ENCODE results near the gene GSTP1.

DNA sequence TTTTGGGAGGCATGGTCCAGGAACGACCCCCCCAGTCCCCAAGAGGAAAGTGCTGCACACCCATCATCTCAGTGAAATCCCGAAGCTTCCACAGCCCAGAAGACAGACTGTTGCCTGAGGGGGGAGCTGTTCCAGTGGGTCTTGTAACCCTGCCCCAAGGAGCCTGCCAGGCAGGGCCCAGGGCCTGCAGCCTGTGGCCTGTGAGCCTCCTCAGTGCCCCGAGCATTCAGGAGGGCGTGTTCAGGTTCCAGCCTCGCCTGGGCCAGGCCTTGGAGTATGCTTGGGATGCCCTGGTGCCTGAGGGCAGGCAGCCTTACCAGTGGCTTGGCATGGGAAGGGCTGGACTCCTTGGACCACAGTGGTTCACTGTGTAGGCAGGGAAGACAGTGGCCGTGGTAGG, 42.4 kb upstream of the GSTP1 start:
- TF ChIP-seq, protein P1, sequence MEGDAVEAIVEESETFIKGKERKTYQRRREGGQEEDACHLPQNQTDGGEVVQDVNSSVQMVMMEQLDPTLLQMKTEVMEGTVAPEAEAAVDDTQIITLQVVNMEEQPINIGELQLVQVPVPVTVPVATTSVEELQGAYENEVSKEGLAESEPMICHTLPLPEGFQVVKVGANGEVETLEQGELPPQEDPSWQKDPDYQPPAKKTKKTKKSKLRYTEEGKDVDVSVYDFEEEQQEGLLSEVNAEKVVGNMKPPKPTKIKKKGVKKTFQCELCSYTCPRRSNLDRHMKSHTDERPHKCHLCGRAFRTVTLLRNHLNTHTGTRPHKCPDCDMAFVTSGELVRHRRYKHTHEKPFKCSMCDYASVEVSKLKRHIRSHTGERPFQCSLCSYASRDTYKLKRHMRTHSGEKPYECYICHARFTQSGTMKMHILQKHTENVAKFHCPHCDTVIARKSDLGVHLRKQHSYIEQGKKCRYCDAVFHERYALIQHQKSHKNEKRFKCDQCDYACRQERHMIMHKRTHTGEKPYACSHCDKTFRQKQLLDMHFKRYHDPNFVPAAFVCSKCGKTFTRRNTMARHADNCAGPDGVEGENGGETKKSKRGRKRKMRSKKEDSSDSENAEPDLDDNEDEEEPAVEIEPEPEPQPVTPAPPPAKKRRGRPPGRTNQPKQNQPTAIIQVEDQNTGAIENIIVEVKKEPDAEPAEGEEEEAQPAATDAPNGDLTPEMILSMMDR (optimal IDR thresholded peaks at IDR 0.05 in 1 of 3, IDR thresholded peaks at IDR 0.05 in 1 of 3, conservative IDR thresholded peaks at IDR 0.05 in 1 of 3; ENCODE audit: extremely low read depth in 1 of 3, insufficient read depth in 2 of 3, low read length in 3 of 3) = no peak
- no peak for TF ChIP-seq EZH2 (IDR thresholded peaks at IDR 0.05; ENCODE audit: low read length)

All from keratinocyte (primary cell).